Caco-2 (cell line): ENCODE measurements around the gene PROX2. TPM values are rescaled to one million over a fixed set of nuclear protein-coding genes. Genes with fewer than 3 reads are reported as not detected.

Experiments
- Bru-seq: library from RNA; stranded (reverse); fragments of 400-500 nt; gene quantifications from one replicate; lab custom pipeline; 2021; lab: Mats Ljungman, UMichigan
- BruChase-seq, 2 experiments: library from RNA; stranded (reverse); fragments of 400-500 nt; gene quantifications; one replicate each; lab custom pipeline; 2021; lab: Mats Ljungman, UMichigan
- BruUV-seq: library from RNA; stranded (reverse); fragments of 400-500 nt; replicated peaks from 2 replicates; lab custom pipeline; 2021; lab: Mats Ljungman, UMichigan
- CTCF ChIA-PET: fragments of 300-600 bp; sonication (Branson Sonifier 250); formaldehyde crosslinking; loops from one replicate; lab custom pipeline; 2022; ENCODE audit warnings: antibody characterized with exemption; lab: Charles Lee
- POLR2A ChIA-PET: fragments of 300-600 bp; sonication (Branson Sonifier 250); formaldehyde crosslinking; loops from one replicate; lab custom pipeline; 2022; ENCODE audit warnings: antibody characterized with exemption; lab: Charles Lee
- DNase-seq, 2 experiments: peaks; one replicate each; pipeline versions ENCODE4 v3.0.0 to v3.0.0-alpha.2; 2020 to 2022
- H3K27me3 ChIP-seq: replicated peaks from 2 replicates; pipeline ENCODE4 v1.6.0; 2011; ENCODE audit warnings: low read length; ENCODE audit not compliant: control insufficient read depth, insufficient read depth
- H3K36me3 ChIP-seq: 2 replicates; pipeline ENCODE4 v1.5.1; 2011; ENCODE audit warnings: low read length; ENCODE audit not compliant: control insufficient read depth, insufficient read depth
- H3K4me1 ChIP-seq: fragments of 250-450 bp; sonication (Bioruptor Pico); 2 replicates; pipeline ENCODE4 v1.5.1; 2020; ENCODE audit warnings: mild to moderate bottlenecking
- H3K4me3 ChIP-seq: 2 replicates; pipeline ENCODE4 v1.5.1; 2011; ENCODE audit warnings: low read depth, mild to moderate bottlenecking, control low read depth, low read length
- H3K9me3 ChIP-seq: fragments of 250-450 bp; sonication (Bioruptor Pico); 2 replicates; pipeline ENCODE4 v1.5.1; 2020; ENCODE audit warnings: mild to moderate bottlenecking, moderate library complexity
- H3K27ac Mint-ChIP-seq: one replicate; pipeline ENCODE4 v1.8.0; 2022; ENCODE audit warnings: mixed read lengths; ENCODE audit not compliant: unreplicated experiment
- H3K27me3 Mint-ChIP-seq: one replicate; pipeline ENCODE4 v1.8.0; 2022; ENCODE audit warnings: mixed read lengths; ENCODE audit not compliant: insufficient read depth, unreplicated experiment
- H3K36me3 Mint-ChIP-seq: one replicate; pipeline ENCODE4 v1.8.0; 2022; ENCODE audit warnings: mild to moderate bottlenecking, mixed read lengths; ENCODE audit not compliant: insufficient read depth, unreplicated experiment
- H3K4me1 Mint-ChIP-seq: one replicate; pipeline ENCODE4 v1.8.0; 2022; ENCODE audit warnings: low read depth, mixed read lengths; ENCODE audit not compliant: unreplicated experiment
- H3K4me3 Mint-ChIP-seq: one replicate; pipeline ENCODE4 v1.8.0; 2022; ENCODE audit warnings: mild to moderate bottlenecking, moderate library complexity, mixed read lengths; ENCODE audit not compliant: unreplicated experiment
- H3K9me3 Mint-ChIP-seq: one replicate; pipeline ENCODE4 v1.8.0; 2022; ENCODE audit warnings: mixed read lengths; ENCODE audit not compliant: unreplicated experiment
- CTCF ChIP-seq, 2 experiments: fragments of 200-600 bp in 1 of 2; IDR thresholded peaks; 1 replicate in 1 of 2; 2 replicates in 1 of 2; pipeline versions ENCODE4 v1.5.1 to v1.8.0; 2011 to 2022; ENCODE audit warnings: antibody characterized with exemption in 1 of 2, control low read depth in 1 of 2, inconsistent platforms in 1 of 2, low read depth in 1 of 2, low read length in 1 of 2, mild to moderate bottlenecking in 1 of 2, moderate library complexity in 1 of 2; ENCODE audit not compliant: insufficient read depth in 1 of 2, severe bottlenecking in 1 of 2, unreplicated experiment in 1 of 2
- intact Hi-C: fragments of 100-400 bp; cut with micrococcal nuclease; formaldehyde crosslinking; loops from one replicate; pipeline ENCODE4 v1.10.0; 2022; ENCODE audit not compliant: unreplicated experiment
- long read RNA-seq: library from polyadenylated mRNA; stranded (forward); transcript quantifications from one replicate; pipeline ENCODE4 v2.0.0, GENCODE V29; 2022
- total RNA-seq: library from RNA; stranded (reverse); gene quantifications from 2 replicates; pipeline ENCODE4 v1.2.3, GENCODE V29; 2022

PROX2 gene
- not detected in 2 replicates for total RNA-seq
- not detected for Bru-seq, nascent RNA
- percentile 7 among the genes with signal in this experiment for BruChase-seq, experiment 1, labeled RNA remaining after a 2-hour chase
- percentile 7 among the genes with signal in this experiment for BruChase-seq, experiment 2, labeled RNA remaining after a 6-hour chase
- long read RNA-seq = 0 reads

- H3K27me3 Mint-ChIP-seq = peaks cover 3% of the 10 kb centered on the region
- intact Hi-C loops = no loop called here
- Histone ChIP-seq H3K27me3 (no peaks in the 10 kb centered on the region), H3K36me3 (no peaks in the 10 kb centered on the region), H3K4me3 (no peak within 1 kb of the TSS), H3K9me3 (no peaks in the 10 kb centered on the region), H3K4me1 (peaks cover 19% of the 10 kb centered on the region)
- ChIA-PET POLR2A (interaction anchor here (0.7 kb wide), 1 partner anchor 193 kb away, joined by 7 read pairs; the partner anchor contains the start of gene ZC2HC1C), CTCF (interaction anchor here (0.7 to 0.9 kb wide), 2 partner anchors 29 to 50 kb away, joined by 3 to 8 read pairs; no protein-coding TSS in a partner anchor)
- no peaks in the 10 kb centered on the region for H3K9me3 Mint-ChIP-seq
- BruUV-seq = no TSS peak
- DNase-seq = no peak
- no peak within 1 kb of the TSS for H3K27ac Mint-ChIP-seq
- peaks cover 15% of the 10 kb centered on the region for H3K4me1 Mint-ChIP-seq
- H3K4me3 Mint-ChIP-seq = no peak within 1 kb of the TSS
- H3K36me3 Mint-ChIP-seq = no peaks in the 10 kb centered on the region
- TF ChIP-seq CTCF (IDR thresholded peaks at IDR 0.05; ENCODE audit: insufficient read depth in 1 of 2, low read depth in 1 of 2, low read length in 1 of 2, severe bottlenecking in 1 of 2, unreplicated experiment in 1 of 2) = no peak
Observed at GRCh38 chr14:74875941-74876913, at the start of gene PROX2. TSS of gene PROX2 (minus strand) at chr14:74876145. CDS start at chr14:74863834, 12,311 bp downstream.

GRCh38 chr14:74924061-74924460 lies 48.1 kb upstream of the PROX2 start:
- H3K9me3 Mint-ChIP-seq = no peaks in the 10 kb centered on the region
- Histone ChIP-seq H3K4me1 (no peaks in the 10 kb centered on the region), H3K36me3 (no peaks in the 10 kb centered on the region), H3K27me3 (no peaks in the 10 kb centered on the region; the same call in 1 of the 2 replicates), H3K9me3 (no peaks in the 10 kb centered on the region), H3K4me3 (no peak overlapping the region)
- POLR2A ChIA-PET = no interaction called here
- no peak overlapping the region for H3K27ac Mint-ChIP-seq
- no peak for DNase-seq
- intact Hi-C loops = no loop called here
- H3K4me1 Mint-ChIP-seq = peaks cover 6% of the 10 kb centered on the region
- CTCF ChIA-PET = interaction anchor here (0.5 to 1.7 kb wide), 6 partner anchors 13 to 666 kb away, joined by 3 to 18 read pairs (median 6); no protein-coding TSS in a partner anchor
- no peaks in the 10 kb centered on the region for H3K36me3 Mint-ChIP-seq
- H3K4me3 Mint-ChIP-seq = no peak overlapping the region
- no TSS peak for BruUV-seq
- no peak for TF ChIP-seq CTCF (IDR thresholded peaks at IDR 0.05; ENCODE audit: insufficient read depth in 1 of 2, low read depth in 1 of 2, low read length in 1 of 2, severe bottlenecking in 1 of 2, unreplicated experiment in 1 of 2)
- H3K27me3 Mint-ChIP-seq = peaks cover 5% of the 10 kb centered on the region
